ENCODE data around the gene PERM1.

- no peak for TF ChIP-seq POLR2A (IDR thresholded peaks at IDR 0.05; ENCODE audit: low read length)
- no peak for TF ChIP-seq GATA1 (IDR thresholded peaks at IDR 0.05; ENCODE audit: low read depth, low read length)
Observed at GRCh38 chr1:975365-975764, 6.5 kb downstream of the PERM1 start.

All from erythroblast (primary cell).